SK-N-SH (cell line): ENCODE data around the gene CCDC127. TPM values are rescaled to one million over a fixed set of nuclear protein-coding genes. Genes with fewer than 3 reads are reported as not detected.

ENCODE experiments used
- CTCF ChIA-PET: fragments of 300-600, 350-600 bp; formaldehyde crosslinking; extraction: SDS; loops from one replicate; lab custom pipeline; 2021; lab: Yijun Ruan, JAX
- POLR2A ChIA-PET: fragments of 350-600 bp; sonication (Branson Sonifier 250); formaldehyde crosslinking; extraction: SDS; loops from one replicate; lab custom pipeline; 2020; ENCODE audit warnings: antibody characterized with exemption, inconsistent platforms; lab: Yijun Ruan, JAX
- DNase-seq: peaks from one replicate; pipeline ENCODE4 v3.0.0; 2012
- H2AFZ ChIP-seq: fragments of 200-600 bp; sonication (generic); 2 replicates; pipeline ENCODE4 v1.8.1; 2016; ENCODE audit warnings: antibody characterized with exemption, mild to moderate bottlenecking, low read depth
- H3F3A ChIP-seq: fragments of 200-600 bp; sonication (generic); replicated peaks from 2 replicates; pipeline ENCODE3; 2016; ENCODE audit warnings: antibody characterized with exemption, mild to moderate bottlenecking; ENCODE audit not compliant: insufficient read depth
- H3K27ac ChIP-seq, 2 experiments: fragments of 200-500 bp in 1 of 2; fragments of 200-600 bp in 1 of 2; sonication (Bioruptor generic) in 1 of 2; sonication (generic), shearing (Covaris generic) in 1 of 2; 2 replicates each; pipeline versions ENCODE4 v1.5.1 to v1.6.1; 2014 to 2016; ENCODE audit warnings: low read depth in 2 of 2, inconsistent platforms in 1 of 2, low read length in 1 of 2, mild to moderate bottlenecking in 1 of 2, mixed read lengths in 1 of 2
- H3K27me3 ChIP-seq: fragments of 200-600 bp; sonication (generic), shearing (Covaris generic); 2 replicates; pipeline ENCODE4 v1.6.1; 2016; ENCODE audit warnings: mixed run types; ENCODE audit not compliant: insufficient read depth
- H3K36me3 ChIP-seq, 2 experiments: fragments of 200-500 bp in 1 of 2; fragments of 200-600 bp in 1 of 2; sonication (Bioruptor generic) in 1 of 2; sonication (generic) in 1 of 2; replicated peaks in 1 of 2; 2 replicates each; pipeline versions ENCODE3 to v1.5.1; 2014 to 2016; ENCODE audit warnings: low read length in 1 of 2, mild to moderate bottlenecking in 1 of 2; ENCODE audit not compliant: insufficient read depth in 2 of 2, control insufficient read depth in 1 of 2
- H3K4me1 ChIP-seq, 2 experiments: fragments of 200-500 bp in 1 of 2; fragments of 200-600 bp in 1 of 2; sonication (Bioruptor generic) in 1 of 2; sonication (generic), shearing (Covaris generic) in 1 of 2; 2 replicates each; pipeline versions ENCODE4 v1.5.1 to v1.6.1; 2014 to 2016; ENCODE audit warnings: low read depth in 1 of 2, low read length in 1 of 2, mixed run types in 1 of 2; ENCODE audit not compliant: insufficient read depth in 2 of 2, control insufficient read depth in 1 of 2
- H3K4me2 ChIP-seq: fragments of 200-600 bp; sonication (generic), shearing (Covaris generic); 2 replicates; pipeline ENCODE4 v1.6.1; 2017; ENCODE audit warnings: mixed run types
- H3K4me3 ChIP-seq, 2 experiments: fragments of 200-500 bp in 1 of 2; fragments of 200-600 bp in 1 of 2; sonication (Bioruptor generic) in 1 of 2; sonication (generic), shearing (Covaris generic) in 1 of 2; 2 replicates each; pipeline versions ENCODE4 v1.5.1 to v1.8.1; 2014 to 2016; ENCODE audit warnings: low read depth in 2 of 2, inconsistent platforms in 1 of 2, low read length in 1 of 2, mild to moderate bottlenecking in 1 of 2, mixed read lengths in 1 of 2, moderate library complexity in 1 of 2
- H3K79me2 ChIP-seq: fragments of 200-600 bp; sonication (generic); 2 replicates; pipeline ENCODE4 v1.8.1; 2017; ENCODE audit warnings: mild to moderate bottlenecking; ENCODE audit not compliant: insufficient read depth
- H3K9ac ChIP-seq: fragments of 200-600 bp; sonication (generic); 2 replicates; pipeline ENCODE4 v1.6.1; 2017; ENCODE audit warnings: mixed run types
- H3K9me2 ChIP-seq: fragments of 200-600 bp; sonication (generic); 2 replicates; pipeline ENCODE4 v1.6.1; 2017; ENCODE audit warnings: mixed run types
- H3K9me3 ChIP-seq: fragments of 200-600 bp; sonication (generic); 2 replicates; pipeline ENCODE4 v1.6.1; 2017; ENCODE audit warnings: mixed run types, mild to moderate bottlenecking, moderate library complexity
- H4K20me1 ChIP-seq: fragments of 200-600 bp; sonication (generic); 2 replicates; pipeline ENCODE4 v1.6.1; 2017; ENCODE audit warnings: mild to moderate bottlenecking, mixed run types; ENCODE audit not compliant: insufficient read depth
- CHD2 ChIP-seq: fragments of 150-350 bp; IDR thresholded peaks from 2 replicates; pipeline ENCODE4 v1.6.1; 2018; ENCODE audit warnings: low read length; ENCODE audit not compliant: partially characterized antibody
- EP300 ChIP-seq, 2 experiments: IDR thresholded peaks; 2 replicates each; pipeline versions ENCODE4 v1.4.0 to v1.6.1; 2012; ENCODE audit warnings: borderline replicate concordance in 1 of 2, low read depth in 1 of 2, low read length in 1 of 2
- EZH2phosphoT487 ChIP-seq: fragments of 200-600 bp; sonication (generic); IDR thresholded peaks from 2 replicates; pipeline ENCODE4 v1.6.1; 2017; ENCODE audit warnings: low read depth, mixed run types, mild to moderate bottlenecking, antibody characterized with exemption, moderate library complexity, borderline replicate concordance
- FOXM1 ChIP-seq: IDR thresholded peaks from 2 replicates; pipeline ENCODE4 v1.4.0; 2012; ENCODE audit warnings: low read depth, mild to moderate bottlenecking
- GATA2 ChIP-seq: sonication (generic); formaldehyde crosslinking; IDR thresholded peaks from 2 replicates; pipeline ENCODE4 v1.5.0; 2020; ENCODE audit warnings: mild to moderate bottlenecking, missing genetic modification reagents
- MEF2A ChIP-seq: IDR thresholded peaks from 2 replicates; pipeline ENCODE4 v1.4.0; 2012; ENCODE audit warnings: low read depth, borderline replicate concordance
- MXI1 ChIP-seq: IDR thresholded peaks from 2 replicates; pipeline ENCODE4 v1.6.1; 2012; ENCODE audit warnings: mild to moderate bottlenecking, low read depth, low read length, improper control_type of control experiment
- POLR2AphosphoS5 ChIP-seq: IDR thresholded peaks from 2 replicates; pipeline ENCODE4 v1.6.1; 2012; ENCODE audit warnings: low read depth, low read length
- RAD21 ChIP-seq: IDR thresholded peaks from 2 replicates; pipeline ENCODE4 v1.6.1; 2012; ENCODE audit warnings: mild to moderate bottlenecking, low read length
- SIN3A ChIP-seq: IDR thresholded peaks from 2 replicates; pipeline ENCODE4 v1.6.1; 2012; ENCODE audit warnings: low read depth, mild to moderate bottlenecking, low read length, moderate library complexity, borderline replicate concordance
- SMC3 ChIP-seq: IDR thresholded peaks from 2 replicates; pipeline ENCODE4 v1.6.1; 2012; ENCODE audit warnings: low read depth, low read length, improper control_type of control experiment
- TCF12 ChIP-seq: IDR thresholded peaks from 2 replicates; pipeline ENCODE4 v1.4.0; 2012
- TEAD4 ChIP-seq: IDR thresholded peaks from 2 replicates; pipeline ENCODE4 v1.4.0; 2012; ENCODE audit warnings: mild to moderate bottlenecking, borderline replicate concordance; ENCODE audit not compliant: insufficient read depth
- YY1 ChIP-seq: IDR thresholded peaks from 2 replicates; pipeline ENCODE4 v1.4.0; 2012; ENCODE audit warnings: low read depth, mild to moderate bottlenecking
- WGBS: methylation state at CpG from one replicate; pipeline ENCODE4 v1.1.6; 2017; ENCODE audit warnings: low lambda C conversion rate; 5-methylcytosine and 5-hydroxymethylcytosine counted together
- polyA plus RNA-seq, 3 experiments: library from polyadenylated mRNA; depleted of rRNA; stranded (reverse); fragments of >200 nt; gene quantifications; 2 replicates each; pipeline ENCODE4 v1.2.3, GENCODE V29; 2012
- TF ChIP-seq, protein P1 (sequence below): fragments of 200-600 bp; sonication (generic); IDR thresholded peaks from 2 replicates; pipeline ENCODE4 v1.6.1; 2017; ENCODE audit warnings: antibody characterized with exemption, mild to moderate bottlenecking, moderate library complexity
- TF ChIP-seq, protein P2 (sequence below): IDR thresholded peaks from 2 replicates; pipeline ENCODE4 v1.4.0; 2012; ENCODE audit warnings: low read depth, borderline replicate concordance
- TF ChIP-seq, protein P3 (sequence below): IDR thresholded peaks from 2 replicates; pipeline ENCODE4 v1.4.0; 2012; ENCODE audit warnings: low read depth, borderline replicate concordance
- TF ChIP-seq, protein P4 (sequence below): IDR thresholded peaks from 2 replicates; pipeline ENCODE4 v1.4.0; 2012; ENCODE audit warnings: low read depth

CCDC127 gene
- polyA plus RNA-seq, 1 of the 3 experiments (the other 2 are of a cell fraction): 3.9 TPM

DNA sequence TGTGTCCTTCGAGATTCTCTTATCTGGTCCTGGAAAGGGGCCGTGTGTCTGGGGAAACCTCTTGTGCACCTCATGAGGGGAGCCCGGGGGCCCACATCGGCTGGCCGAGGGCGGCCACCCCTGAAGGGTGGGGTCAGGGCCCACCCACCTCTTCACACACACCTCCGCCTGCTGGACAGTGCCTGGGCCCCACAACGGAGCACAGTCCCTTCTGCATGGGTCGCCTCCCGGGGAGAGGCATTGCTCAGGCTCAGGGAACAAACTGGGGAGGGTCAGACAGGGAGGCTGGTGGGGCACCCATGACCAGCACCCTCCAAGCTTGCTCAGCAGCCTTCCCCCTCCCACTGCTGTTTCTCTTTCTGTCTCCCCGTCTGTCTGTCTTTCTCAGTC is 28.0 kb downstream of the CCDC127 start:
- H3K27me3 ChIP-seq: no peaks in the 10 kb centered on the region
- H3K4me3 ChIP-seq: no peak overlapping the region
- ChIA-PET CTCF (interaction anchor here (0.7 kb wide), 1 partner anchor 241 kb away, joined by 3 read pairs; no protein-coding TSS in a partner anchor), POLR2A (no interaction called here)
- TF ChIP-seq MXI1 (no peak), CHD2 (no peak), MEF2A (no peak), EZH2phosphoT487 (no peak), TCF12 (no peak), POLR2AphosphoS5 (no peak), TEAD4 (no peak)
- TF ChIP-seq, protein P1, sequence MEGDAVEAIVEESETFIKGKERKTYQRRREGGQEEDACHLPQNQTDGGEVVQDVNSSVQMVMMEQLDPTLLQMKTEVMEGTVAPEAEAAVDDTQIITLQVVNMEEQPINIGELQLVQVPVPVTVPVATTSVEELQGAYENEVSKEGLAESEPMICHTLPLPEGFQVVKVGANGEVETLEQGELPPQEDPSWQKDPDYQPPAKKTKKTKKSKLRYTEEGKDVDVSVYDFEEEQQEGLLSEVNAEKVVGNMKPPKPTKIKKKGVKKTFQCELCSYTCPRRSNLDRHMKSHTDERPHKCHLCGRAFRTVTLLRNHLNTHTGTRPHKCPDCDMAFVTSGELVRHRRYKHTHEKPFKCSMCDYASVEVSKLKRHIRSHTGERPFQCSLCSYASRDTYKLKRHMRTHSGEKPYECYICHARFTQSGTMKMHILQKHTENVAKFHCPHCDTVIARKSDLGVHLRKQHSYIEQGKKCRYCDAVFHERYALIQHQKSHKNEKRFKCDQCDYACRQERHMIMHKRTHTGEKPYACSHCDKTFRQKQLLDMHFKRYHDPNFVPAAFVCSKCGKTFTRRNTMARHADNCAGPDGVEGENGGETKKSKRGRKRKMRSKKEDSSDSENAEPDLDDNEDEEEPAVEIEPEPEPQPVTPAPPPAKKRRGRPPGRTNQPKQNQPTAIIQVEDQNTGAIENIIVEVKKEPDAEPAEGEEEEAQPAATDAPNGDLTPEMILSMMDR: no peak
- TF ChIP-seq, protein P2, sequence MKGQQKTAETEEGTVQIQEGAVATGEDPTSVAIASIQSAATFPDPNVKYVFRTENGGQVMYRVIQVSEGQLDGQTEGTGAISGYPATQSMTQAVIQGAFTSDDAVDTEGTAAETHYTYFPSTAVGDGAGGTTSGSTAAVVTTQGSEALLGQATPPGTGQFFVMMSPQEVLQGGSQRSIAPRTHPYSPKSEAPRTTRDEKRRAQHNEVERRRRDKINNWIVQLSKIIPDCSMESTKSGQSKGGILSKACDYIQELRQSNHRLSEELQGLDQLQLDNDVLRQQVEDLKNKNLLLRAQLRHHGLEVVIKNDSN: no peak
- H2AFZ ChIP-seq: no peak overlapping the region
- no peaks in the 10 kb centered on the region for H3F3A ChIP-seq
- no peaks in the 10 kb centered on the region for H3K79me2 ChIP-seq
- DNase-seq: no peak
- no peaks in the 10 kb centered on the region for H3K36me3 ChIP-seq
- no peak overlapping the region for H3K9ac ChIP-seq
- H3K27ac ChIP-seq: no peak overlapping the region
- H3K4me2 ChIP-seq: no peak overlapping the region
- H4K20me1 ChIP-seq: no peaks in the 10 kb centered on the region
- peaks cover 0 to 16% of the 10 kb centered on the region in 2 experiments; a peak in 1 of 4 replicates for H3K4me1 ChIP-seq
- WGBS: 76% methylated on average over 9 of the region's 11 CpGs
- H3K9me2 ChIP-seq: no peaks in the 10 kb centered on the region
- H3K9me3 ChIP-seq: no peaks in the 10 kb centered on the region

DNA sequence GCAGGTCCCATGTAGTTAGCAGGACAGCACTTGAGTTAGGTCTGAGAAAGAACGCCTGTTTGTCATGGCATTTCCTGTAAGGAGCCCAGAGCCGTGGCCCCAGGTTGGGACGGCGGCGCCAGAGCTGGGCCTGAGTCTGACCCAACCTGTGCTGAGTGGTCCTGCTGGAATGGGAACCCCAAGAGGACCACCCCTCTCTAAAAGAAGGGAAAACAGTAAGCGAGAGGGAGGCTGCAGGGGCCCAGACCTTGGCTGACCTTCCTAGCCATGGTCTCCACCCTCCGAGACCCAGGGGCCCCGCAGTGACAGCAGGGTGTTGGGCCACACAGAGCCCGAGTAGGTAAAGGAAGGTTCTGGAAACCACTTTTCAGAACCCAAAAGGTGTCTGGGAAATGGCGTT is 28.5 kb downstream of the CCDC127 start:
- H2AFZ ChIP-seq: no peak overlapping the region
- no peaks in the 10 kb centered on the region for H3K36me3 ChIP-seq
- no peak overlapping the region for H3K4me2 ChIP-seq
- CTCF ChIA-PET: interaction anchor here (1.5 to 2.1 kb wide), 6 partner anchors 11 to 253 kb away, joined by 4 to 10 read pairs (median 4); no protein-coding TSS in a partner anchor
- no peaks in the 10 kb centered on the region for H4K20me1 ChIP-seq
- H3K9ac ChIP-seq: no peak overlapping the region
- H3K27me3 ChIP-seq: no peaks in the 10 kb centered on the region
- no peak overlapping the region for H3K27ac ChIP-seq
- no peaks in the 10 kb centered on the region for H3K79me2 ChIP-seq
- H3K4me1 ChIP-seq: peaks cover 0 to 19% of the 10 kb centered on the region in 2 experiments; a peak in 1 of 4 replicates
- no peak overlapping the region for H3K4me3 ChIP-seq
- TF ChIP-seq, protein P3, sequence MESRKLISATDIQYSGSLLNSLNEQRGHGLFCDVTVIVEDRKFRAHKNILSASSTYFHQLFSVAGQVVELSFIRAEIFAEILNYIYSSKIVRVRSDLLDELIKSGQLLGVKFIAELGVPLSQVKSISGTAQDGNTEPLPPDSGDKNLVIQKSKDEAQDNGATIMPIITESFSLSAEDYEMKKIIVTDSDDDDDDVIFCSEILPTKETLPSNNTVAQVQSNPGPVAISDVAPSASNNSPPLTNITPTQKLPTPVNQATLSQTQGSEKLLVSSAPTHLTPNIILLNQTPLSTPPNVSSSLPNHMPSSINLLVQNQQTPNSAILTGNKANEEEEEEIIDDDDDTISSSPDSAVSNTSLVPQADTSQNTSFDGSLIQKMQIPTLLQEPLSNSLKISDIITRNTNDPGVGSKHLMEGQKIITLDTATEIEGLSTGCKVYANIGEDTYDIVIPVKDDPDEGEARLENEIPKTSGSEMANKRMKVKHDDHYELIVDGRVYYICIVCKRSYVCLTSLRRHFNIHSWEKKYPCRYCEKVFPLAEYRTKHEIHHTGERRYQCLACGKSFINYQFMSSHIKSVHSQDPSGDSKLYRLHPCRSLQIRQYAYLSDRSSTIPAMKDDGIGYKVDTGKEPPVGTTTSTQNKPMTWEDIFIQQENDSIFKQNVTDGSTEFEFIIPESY: no peak
- TF ChIP-seq, protein P4, sequence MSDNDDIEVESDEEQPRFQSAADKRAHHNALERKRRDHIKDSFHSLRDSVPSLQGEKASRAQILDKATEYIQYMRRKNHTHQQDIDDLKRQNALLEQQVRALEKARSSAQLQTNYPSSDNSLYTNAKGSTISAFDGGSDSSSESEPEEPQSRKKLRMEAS: no peak
- no peak for TF ChIP-seq POLR2AphosphoS5
- TF ChIP-seq SMC3: no peak
- TF ChIP-seq YY1: no peak
- TF ChIP-seq SIN3A: no peak
- TF ChIP-seq, protein P1: no peak
- no peak for TF ChIP-seq EP300 (IDR thresholded peaks at IDR 0.05; ENCODE audit: borderline replicate concordance in 1 of 2, low read depth in 1 of 2, low read length in 1 of 2)
- TF ChIP-seq MXI1: no peak
- TF ChIP-seq RAD21: no peak
- TF ChIP-seq FOXM1: no peak
- no peak for TF ChIP-seq GATA2 (CRISPR knock-in tag)
- no peak for TF ChIP-seq MEF2A
- POLR2A ChIA-PET: no interaction called here
- no peaks in the 10 kb centered on the region for H3K9me2 ChIP-seq
- 82% methylated on average over 7 of the region's 10 CpGs for WGBS
- H3K9me3 ChIP-seq: no peaks in the 10 kb centered on the region
- no peak for DNase-seq
- no peaks in the 10 kb centered on the region for H3F3A ChIP-seq
